Hepatocyte (in vitro differentiated cells): ENCODE measurements around the gene TENT5C. TPM values are rescaled to one million over a fixed set of nuclear protein-coding genes. Genes with fewer than 3 reads are reported as not detected.

ENCODE experiments used
- DNase-seq: peaks from one replicate; pipeline ENCODE4 v3.0.0-alpha.2; 2016; ENCODE audit warnings: low spot score
- H2AFZ ChIP-seq: fragments of 200-600 bp; sonication (generic); 2 replicates; pipeline ENCODE4 v1.6.0; 2016; ENCODE audit warnings: antibody characterized with exemption, mild to moderate bottlenecking
- H3K27ac ChIP-seq: fragments of 200-600 bp; sonication (generic); 2 replicates; pipeline ENCODE4 v1.5.1; 2016; ENCODE audit warnings: mild to moderate bottlenecking
- H3K27me3 ChIP-seq: fragments of 200-600 bp; sonication (generic); 2 replicates; pipeline ENCODE4 v1.6.1; 2016
- H3K36me3 ChIP-seq: fragments of 200-600 bp; sonication (generic); replicated peaks from 2 replicates; pipeline ENCODE4 v1.5.1; 2016; ENCODE audit warnings: low read depth; ENCODE audit not compliant: insufficient read depth
- H3K4me1 ChIP-seq: fragments of 200-600 bp; sonication (generic); 2 replicates; pipeline ENCODE4 v1.5.1; 2016; ENCODE audit warnings: mild to moderate bottlenecking, moderate library complexity; ENCODE audit not compliant: insufficient read depth
- H3K4me2 ChIP-seq: fragments of 200-600 bp; sonication (generic); 2 replicates; pipeline ENCODE4 v1.6.0; 2016
- H3K4me3 ChIP-seq: fragments of 200-600 bp; sonication (generic); 2 replicates; pipeline ENCODE4 v1.5.1; 2016; ENCODE audit warnings: mild to moderate bottlenecking
- H3K79me2 ChIP-seq: fragments of 200-600 bp; sonication (generic); 2 replicates; pipeline ENCODE4 v1.6.0; 2017; ENCODE audit warnings: mild to moderate bottlenecking
- H3K9me2 ChIP-seq: fragments of 200-600 bp; sonication (generic); replicated peaks from 2 replicates; pipeline ENCODE4 v1.6.0; 2017; ENCODE audit warnings: mild to moderate bottlenecking; ENCODE audit not compliant: insufficient read depth
- H3K9me3 ChIP-seq: fragments of 200-600 bp; sonication (generic); 2 replicates; pipeline ENCODE4 v1.5.1; 2016; ENCODE audit warnings: low read depth, mild to moderate bottlenecking
- H4K20me1 ChIP-seq: fragments of 200-600 bp; sonication (generic); 2 replicates; pipeline ENCODE4 v1.6.0; 2016; ENCODE audit warnings: mild to moderate bottlenecking; ENCODE audit not compliant: insufficient read depth, poor library complexity, severe bottlenecking
- EZH2 ChIP-seq: fragments of 200-600 bp; sonication (generic); IDR thresholded peaks from 2 replicates; pipeline ENCODE4 v1.6.1; 2016; ENCODE audit warnings: antibody characterized with exemption, mild to moderate bottlenecking, borderline replicate concordance
- EZH2phosphoT487 ChIP-seq: fragments of 200-600 bp; sonication (generic); IDR thresholded peaks from one replicate; pipeline ENCODE4 v1.6.1; 2018; ENCODE audit warnings: antibody characterized with exemption, mild to moderate bottlenecking, low read depth, moderate library complexity; ENCODE audit not compliant: unreplicated experiment, severe bottlenecking
- WGBS: methylation state at CpG from one replicate; pipeline ENCODE4 v1.1.6; 2016; ENCODE audit warnings: low lambda C conversion rate; ENCODE audit errors: missing lambda C conversion rate; 5-methylcytosine and 5-hydroxymethylcytosine counted together
- polyA plus RNA-seq: library from polyadenylated mRNA; unstranded; fragments of >200 nt; fragmentation: Nextera tagmentation; extraction: Ambion mirVana; gene quantifications from 2 replicates; pipeline ENCODE4 v1.2.1, GENCODE V29; 2016
- total RNA-seq: library from RNA; depleted of rRNA; stranded (reverse); fragments of >200 nt; gene quantifications from 2 replicates; pipeline ENCODE4 v1.2.3, GENCODE V29; 2014
- TF ChIP-seq, protein P1 (sequence below): fragments of 200-600 bp; sonication (generic); IDR thresholded peaks from 2 replicates; pipeline ENCODE4 v1.5.1; 2016; ENCODE audit warnings: antibody characterized with exemption, mild to moderate bottlenecking; ENCODE audit not compliant: poor library complexity

The TENT5C gene
- total and polyA plus RNA-seq, 2 experiments from 2014 or later: 2.5 to 4.1 TPM

DNA sequence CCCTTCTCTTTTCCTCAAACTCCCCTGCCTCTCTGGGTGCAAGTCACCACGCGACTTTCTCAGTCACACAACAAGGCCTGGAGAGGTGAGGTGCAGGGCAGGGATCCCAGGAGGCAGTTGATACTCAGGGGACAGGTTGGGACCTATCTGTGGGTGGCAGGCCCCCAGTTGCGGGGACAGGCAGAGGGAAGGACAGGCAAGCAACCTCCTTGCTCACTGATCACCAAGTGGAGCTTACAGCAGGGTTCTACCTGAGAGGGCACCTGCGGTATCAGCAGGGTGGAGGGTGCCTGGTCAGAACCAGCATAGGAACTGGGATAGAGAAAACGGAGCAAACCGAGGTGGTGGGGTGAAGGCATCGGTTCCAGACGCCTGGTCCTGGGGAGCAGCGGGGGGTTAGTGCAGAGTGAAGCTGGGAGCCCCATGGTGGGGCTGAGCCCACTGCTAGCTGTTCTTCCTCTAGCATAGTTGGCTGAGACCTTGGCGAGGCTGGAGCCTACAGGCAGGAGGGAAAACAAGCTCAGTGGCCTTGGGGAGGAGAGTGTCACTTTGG, 24.4 kb upstream of the TENT5C start:
- Histone ChIP-seq H3K79me2 (no peaks in the 10 kb centered on the region), H2AFZ (no peak overlapping the region), H3K27ac (no peak overlapping the region), H4K20me1 (no peaks in the 10 kb centered on the region), H3K4me3 (no peak overlapping the region), H3K9me3 (no peaks in the 10 kb centered on the region), H3K36me3 (no peaks in the 10 kb centered on the region), H3K4me1 (no peaks in the 10 kb centered on the region), H3K4me2 (no peak overlapping the region), H3K27me3 (no peaks in the 10 kb centered on the region), H3K9me2 (no peaks in the 10 kb centered on the region)
- 96% methylated on average over 10 of the region's 10 CpGs for WGBS
- TF ChIP-seq, protein P1, sequence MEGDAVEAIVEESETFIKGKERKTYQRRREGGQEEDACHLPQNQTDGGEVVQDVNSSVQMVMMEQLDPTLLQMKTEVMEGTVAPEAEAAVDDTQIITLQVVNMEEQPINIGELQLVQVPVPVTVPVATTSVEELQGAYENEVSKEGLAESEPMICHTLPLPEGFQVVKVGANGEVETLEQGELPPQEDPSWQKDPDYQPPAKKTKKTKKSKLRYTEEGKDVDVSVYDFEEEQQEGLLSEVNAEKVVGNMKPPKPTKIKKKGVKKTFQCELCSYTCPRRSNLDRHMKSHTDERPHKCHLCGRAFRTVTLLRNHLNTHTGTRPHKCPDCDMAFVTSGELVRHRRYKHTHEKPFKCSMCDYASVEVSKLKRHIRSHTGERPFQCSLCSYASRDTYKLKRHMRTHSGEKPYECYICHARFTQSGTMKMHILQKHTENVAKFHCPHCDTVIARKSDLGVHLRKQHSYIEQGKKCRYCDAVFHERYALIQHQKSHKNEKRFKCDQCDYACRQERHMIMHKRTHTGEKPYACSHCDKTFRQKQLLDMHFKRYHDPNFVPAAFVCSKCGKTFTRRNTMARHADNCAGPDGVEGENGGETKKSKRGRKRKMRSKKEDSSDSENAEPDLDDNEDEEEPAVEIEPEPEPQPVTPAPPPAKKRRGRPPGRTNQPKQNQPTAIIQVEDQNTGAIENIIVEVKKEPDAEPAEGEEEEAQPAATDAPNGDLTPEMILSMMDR: no peak
- TF ChIP-seq EZH2phosphoT487 (no peak), EZH2 (no peak)
- no peak for DNase-seq

DNA sequence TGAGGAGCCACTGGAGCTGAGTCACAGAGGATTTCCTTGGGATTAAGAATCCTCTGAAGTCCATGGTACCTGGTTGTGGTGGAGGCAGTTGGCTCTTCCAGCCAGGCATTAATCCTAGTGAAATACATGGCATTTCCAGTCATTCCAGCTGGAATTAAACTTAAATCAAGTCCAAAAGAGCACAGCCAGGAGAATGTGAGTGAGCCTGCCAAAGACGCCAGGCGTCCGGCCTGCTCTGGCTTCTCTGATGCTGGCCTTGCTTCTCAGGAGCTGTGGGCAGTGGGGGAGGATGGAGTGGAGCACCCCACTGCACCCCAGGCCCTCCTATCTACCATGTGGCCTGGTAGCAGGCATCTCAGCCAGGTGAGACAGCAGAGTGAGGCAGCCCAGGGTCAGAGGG, 23.4 kb upstream of the TENT5C start:
- TF ChIP-seq, protein P1: no peak
- TF ChIP-seq EZH2phosphoT487 (no peak), EZH2 (no peak)
- no peak for DNase-seq
- 81% methylated on average over 3 of the region's 3 CpGs for WGBS
- no peak overlapping the region for H2AFZ ChIP-seq
- H3K36me3 ChIP-seq: no peaks in the 10 kb centered on the region
- H3K4me1 ChIP-seq: no peaks in the 10 kb centered on the region
- H3K9me3 ChIP-seq: no peaks in the 10 kb centered on the region
- H3K4me3 ChIP-seq: no peak overlapping the region
- H4K20me1 ChIP-seq: no peaks in the 10 kb centered on the region
- H3K9me2 ChIP-seq: no peaks in the 10 kb centered on the region
- H3K79me2 ChIP-seq: no peaks in the 10 kb centered on the region
- no peak overlapping the region for H3K4me2 ChIP-seq
- H3K27me3 ChIP-seq: no peaks in the 10 kb centered on the region
- no peak overlapping the region for H3K27ac ChIP-seq

DNA sequence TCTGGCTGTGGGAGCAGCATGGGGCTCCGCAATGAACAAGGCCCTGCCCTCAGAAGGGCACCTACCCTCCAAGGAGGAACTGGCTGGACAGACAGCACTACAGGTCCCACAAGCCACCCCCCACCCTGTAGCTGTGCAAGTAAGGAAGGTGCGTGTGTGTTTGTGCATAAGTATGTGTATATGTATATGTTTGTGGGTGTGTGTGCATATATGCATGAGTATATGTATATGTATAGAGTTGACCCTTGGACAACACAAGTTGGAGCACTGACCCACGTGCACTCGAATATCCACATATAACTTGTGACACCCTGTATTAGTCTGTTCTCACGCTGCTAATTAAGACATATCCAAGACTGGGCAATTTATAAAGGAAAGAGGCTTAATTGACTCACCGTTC, 22.6 kb upstream of the TENT5C start:
- no peak overlapping the region for H3K27ac ChIP-seq
- TF ChIP-seq, protein P1: no peak
- TF ChIP-seq EZH2: no peak
- no peak for DNase-seq

DNA sequence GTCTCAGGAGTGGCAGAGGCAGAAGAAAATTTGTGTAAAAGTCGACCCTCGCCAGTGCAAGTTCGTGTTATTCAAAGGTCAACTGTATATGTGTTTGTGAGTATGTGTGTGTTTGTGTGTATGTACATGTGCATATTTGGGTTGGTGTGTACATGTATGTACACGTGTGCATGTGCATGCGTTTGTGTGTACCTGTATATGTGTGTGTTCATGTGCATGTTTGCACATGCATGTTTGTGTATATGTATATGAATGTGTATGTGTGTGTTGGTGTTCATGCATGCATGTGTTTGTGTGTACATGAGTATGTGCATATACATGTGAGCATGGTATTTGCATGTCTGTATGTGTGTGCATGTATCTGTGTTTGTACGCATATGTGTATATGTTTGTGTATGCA, 21.7 kb upstream of the TENT5C start:
- Histone ChIP-seq H3K9me3 (no peaks in the 10 kb centered on the region), H4K20me1 (no peaks in the 10 kb centered on the region), H3K4me1 (no peaks in the 10 kb centered on the region), H3K36me3 (no peaks in the 10 kb centered on the region), H3K9me2 (no peaks in the 10 kb centered on the region), H2AFZ (no peak overlapping the region), H3K27ac (no peak overlapping the region), H3K4me2 (no peak overlapping the region), H3K4me3 (no peak overlapping the region), H3K27me3 (no peaks in the 10 kb centered on the region), H3K79me2 (no peaks in the 10 kb centered on the region)
- no peak for DNase-seq
- WGBS: 98% methylated on average over 6 of the region's 6 CpGs
- TF ChIP-seq EZH2 (no peak), EZH2phosphoT487 (no peak)
- TF ChIP-seq, protein P1: no peak

More for the DNA sequence above, 22.6 kb upstream of the TENT5C start:
- Histone ChIP-seq H3K79me2 (no peaks in the 10 kb centered on the region), H3K4me1 (no peaks in the 10 kb centered on the region), H3K9me2 (no peaks in the 10 kb centered on the region), H3K4me2 (no peak overlapping the region), H3K4me3 (no peak overlapping the region), H4K20me1 (no peaks in the 10 kb centered on the region), H2AFZ (no peak overlapping the region), H3K27me3 (no peaks in the 10 kb centered on the region), H3K9me3 (no peaks in the 10 kb centered on the region), H3K36me3 (no peaks in the 10 kb centered on the region)
- 95% methylated on average over 6 of the region's 6 CpGs for WGBS
